ENCODE measurements around the gene KCNK5.

Gene KCNK5

DNA sequence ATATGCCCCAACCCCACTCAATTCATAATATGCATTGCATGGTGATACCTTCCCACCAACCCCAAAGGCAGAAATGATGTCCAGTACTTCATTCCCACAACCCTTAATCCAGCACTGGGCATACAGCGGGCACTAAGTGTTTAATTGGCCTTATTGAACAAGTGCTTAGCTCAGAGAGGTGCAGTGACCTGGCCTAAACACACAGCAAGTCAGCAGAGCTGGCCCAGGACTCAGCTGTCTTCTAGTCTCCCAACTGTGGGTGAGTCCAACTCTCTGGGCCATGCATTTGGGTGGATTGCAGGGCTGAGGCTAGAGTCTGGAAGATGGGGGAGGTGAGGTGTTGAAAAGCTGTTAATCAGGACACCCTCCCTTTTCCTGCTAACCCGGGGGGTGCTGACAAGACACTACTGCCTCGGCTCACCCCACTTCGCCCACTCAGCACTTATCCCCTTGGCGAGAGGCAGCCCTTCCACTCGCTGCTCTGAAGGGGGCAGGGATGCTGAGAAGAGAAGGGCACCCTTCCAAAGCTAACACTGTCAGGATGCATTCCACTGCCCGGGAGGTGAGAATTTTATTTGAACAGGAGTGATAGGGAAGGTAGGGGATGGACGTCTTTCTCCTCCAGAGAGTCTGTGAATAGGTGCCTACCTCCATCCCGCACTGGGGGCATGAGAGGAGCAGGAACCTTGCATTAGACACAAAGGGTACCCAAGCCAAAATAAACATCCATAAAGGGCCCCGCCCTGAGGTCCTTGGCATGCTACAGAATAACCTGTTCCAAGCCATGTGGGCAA is 14.2 kb downstream of the KCNK5 start:
- DNase-seq: no peak

DNA sequence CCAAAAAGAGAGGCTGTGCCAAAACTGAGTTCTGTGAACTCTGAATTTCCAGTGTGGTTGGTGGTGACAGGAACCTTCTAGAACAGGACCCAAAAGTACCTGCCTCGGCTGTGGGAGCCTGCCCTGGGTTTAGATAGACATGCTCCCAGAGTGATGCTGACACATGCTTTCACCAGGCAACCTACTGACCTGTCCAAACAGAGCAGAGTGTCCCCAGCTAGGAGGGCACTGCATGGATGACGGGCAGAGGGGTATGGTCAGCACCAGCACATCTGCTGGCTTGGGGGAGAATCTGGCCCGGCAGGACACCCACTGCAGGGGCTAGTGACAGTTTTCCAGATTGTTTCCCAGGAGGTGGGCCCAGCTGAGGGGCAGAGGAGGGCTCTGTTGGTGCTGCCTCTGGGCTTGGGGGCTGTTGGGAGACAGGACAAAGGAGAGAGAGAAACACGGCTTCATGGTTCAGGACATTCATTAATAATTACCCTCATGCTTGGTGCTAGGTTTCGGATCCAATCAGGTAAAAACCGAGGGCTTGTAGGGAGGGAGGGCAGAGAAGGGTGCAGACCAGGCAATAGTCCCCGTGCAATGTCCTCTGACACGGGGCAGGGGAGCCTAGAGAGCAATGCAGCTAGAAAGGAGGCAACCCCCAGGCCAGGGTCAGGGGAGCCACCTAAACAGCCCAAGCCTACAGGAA is 15.0 kb downstream of the KCNK5 start:
- no peak for DNase-seq

DNA sequence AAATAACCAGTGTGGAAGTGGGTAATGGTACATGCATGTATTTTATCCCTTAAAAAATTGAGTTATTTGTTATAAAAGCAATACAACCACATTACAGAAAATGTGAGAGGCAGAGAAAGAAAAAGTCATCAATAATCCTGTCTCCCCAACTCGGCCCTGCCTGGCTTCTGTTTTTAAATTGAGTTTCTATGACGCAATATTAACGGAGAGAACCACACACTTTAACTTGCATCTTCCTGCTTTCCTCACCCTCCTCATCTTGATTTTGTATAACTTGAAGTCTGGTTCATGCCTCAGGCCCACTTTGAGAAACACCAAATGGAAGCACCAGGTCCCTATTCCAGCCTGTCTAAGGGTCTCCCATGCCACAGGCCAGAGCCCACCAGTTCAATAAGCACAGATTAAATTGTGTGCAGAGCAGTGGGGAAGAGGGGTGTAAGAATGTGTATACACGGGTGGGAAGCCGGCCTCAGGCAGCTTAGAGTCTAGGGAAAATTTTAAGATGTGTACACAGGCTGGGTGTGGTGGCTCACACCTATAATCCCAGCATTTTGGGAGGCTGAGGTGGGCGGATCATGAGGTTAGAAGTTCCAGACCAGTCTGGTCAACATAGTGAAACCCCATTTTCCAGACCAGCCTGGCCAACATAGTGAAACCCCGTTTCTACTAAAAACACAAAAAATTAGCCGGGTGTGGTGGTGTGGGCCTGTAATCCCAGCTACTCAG is 15.9 kb downstream of the KCNK5 start:
- no peak for DNase-seq

DNA sequence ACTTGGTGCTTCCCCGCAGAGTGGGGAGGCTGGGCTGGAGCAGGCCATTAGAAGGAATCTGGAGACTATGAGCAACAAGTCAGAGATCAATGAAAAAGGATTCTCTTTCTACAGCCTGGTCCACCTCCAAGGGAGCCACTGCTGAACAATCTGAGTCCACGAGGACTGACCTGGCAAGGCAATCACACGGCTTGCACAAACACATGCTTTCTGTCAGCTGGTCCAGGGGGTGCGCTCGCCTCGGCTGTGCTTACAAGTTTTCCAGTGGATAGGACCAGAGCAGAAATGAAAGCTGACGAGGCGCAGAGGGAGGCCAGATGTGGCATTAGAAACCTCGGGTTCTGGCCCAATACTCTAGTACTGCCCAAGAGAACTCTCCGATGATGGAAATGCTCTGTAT is 18.1 kb downstream of the KCNK5 start:
- DNase-seq: no peak

DNA sequence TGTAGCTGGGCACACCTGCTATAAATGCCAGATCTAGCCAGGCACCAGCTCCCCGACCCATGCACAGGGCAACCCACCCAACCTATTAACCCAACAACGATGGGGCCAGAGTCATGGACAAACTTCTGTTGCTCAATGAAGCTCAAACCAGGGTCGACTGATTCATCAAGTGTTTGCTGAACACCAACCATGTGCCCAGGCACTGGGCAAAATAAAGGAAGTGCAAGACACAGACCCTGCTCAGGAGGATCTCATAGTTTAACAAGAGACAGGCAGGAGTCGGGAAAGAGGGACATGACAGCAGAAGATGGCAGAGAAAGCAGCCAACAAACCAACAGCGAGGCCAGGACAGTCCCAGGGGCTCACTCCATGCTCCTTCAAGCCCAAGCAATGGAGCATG is 18.8 kb downstream of the KCNK5 start:
- DNase-seq: no peak

DNA sequence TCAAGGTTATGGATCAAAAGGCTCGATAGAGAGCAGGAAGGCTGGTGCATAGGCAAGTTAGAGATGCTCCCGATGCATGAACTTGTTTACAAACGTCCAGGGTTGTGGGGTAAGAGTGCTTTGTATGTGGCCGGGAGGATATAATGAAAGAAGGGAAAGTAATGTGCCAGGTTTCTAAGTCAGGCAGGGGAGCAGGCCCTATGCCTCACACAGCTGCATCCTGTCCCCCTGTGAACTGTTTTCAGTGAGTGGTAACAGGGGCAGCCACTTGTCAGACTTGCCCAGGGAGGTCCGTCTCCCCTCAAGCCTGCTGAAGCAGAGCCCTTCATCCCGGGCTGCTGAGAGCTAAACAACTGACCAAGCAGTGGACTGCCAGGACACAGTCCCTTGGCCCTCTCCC is 19.4 kb downstream of the KCNK5 start:
- no peak for DNase-seq

DNA sequence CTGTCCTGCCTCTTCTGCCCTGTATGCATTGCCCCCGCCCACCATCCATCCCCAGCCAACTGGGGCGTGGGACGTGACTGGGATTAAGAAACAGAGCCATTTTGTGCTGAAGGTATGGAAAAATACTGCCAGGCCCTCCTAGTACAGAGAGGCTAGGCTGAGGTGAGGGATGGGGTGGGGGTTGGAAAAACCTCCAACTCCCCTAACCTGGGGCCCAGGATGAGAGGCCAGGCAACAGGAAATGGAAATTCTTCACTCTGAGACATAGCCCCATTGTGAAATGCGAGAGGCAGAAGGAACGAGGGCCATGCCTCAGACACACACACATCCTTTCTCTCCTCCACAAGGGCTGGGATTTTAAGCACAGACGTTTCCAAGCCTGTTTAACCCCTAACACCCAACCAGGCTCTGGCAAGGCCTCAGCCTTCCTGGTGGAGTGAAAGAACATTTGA is 19.9 kb downstream of the KCNK5 start:
- DNase-seq: no peak

DNA sequence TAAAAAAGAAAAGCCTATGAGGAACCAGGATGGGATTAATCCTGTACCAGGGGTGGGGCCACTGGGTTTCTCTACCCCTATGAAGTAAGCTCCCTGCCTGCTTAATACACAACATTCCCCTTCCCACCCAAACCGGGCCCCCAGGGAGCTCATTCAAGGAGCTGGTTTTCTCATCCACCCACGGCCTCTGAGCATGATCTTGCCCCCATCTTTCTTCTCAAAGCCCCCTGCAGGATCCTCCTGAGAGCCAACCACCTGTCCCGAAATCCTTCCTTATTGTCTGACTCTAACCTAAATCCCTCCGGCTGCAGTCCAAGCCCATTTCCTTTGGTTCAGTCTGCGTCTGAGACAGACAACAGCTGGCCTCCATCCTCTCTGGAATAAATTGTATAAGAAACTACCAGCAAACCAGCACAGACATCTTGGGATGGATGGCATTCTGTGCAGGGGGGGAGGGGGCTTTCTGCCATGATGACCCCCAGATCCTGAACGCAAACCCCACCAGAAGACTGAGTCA is 21.0 kb downstream of the KCNK5 start:
- no peak for DNase-seq

DNA sequence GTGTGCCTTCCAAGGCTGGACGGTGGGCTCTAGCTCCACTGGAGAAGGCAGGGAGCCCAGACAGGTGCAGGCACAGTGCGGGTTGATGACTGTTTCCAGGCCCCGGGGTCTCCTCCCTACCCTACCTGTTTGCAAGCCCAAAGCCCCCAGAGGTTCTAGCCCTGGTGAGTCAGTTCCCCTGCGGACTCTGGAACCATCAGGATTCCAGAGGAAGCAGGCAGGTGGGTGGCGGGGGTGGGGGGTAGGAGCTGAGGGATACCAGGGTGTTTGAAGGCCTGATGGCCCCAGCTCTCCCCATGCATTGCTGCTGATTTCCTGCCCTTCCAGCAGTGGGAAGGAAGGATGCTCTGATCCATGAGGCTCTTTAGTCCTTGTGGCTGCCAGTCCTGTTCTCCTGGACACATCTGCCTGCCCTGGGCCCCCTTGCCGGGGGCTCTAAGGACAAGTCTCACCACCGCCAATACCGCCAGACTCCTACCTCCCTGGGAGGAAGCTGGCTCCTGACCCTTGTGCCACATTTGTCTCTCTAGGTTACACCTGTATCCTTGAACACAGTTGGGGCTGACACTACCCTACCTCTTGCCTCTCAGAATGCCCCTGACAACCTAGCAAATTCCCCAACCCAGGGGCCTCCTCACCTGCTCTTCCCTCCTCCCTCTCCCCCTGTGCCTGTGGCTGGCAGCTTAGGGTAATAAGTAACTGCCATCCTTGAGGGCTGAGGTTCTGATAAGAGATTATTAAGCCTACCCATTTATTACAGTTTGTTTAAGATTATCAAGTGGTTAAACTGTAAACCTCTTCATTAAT is 21.7 kb downstream of the KCNK5 start:
- no peak for DNase-seq

DNA sequence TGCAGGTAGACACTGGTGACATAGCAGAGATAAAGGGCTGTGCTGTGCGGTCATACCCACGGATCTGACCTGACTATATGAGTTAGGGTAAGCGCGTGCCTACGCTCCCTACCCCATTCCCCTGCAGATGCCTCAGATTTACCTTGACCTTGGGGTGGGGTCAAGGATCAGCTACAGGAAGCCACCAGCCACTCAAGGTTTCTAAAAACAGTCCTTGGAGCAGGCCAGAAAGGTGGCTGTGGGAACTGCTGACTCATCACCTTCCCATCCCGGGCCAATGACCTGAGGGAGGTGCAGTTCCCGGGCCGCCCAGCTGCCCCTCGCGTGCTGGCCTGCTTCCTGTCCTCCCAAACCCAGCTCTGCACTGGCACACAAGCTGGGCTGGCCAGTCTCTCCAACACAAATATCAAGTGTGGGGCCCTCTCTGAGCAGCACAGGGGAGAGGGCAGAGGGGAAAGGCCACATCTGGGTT is 23.0 kb downstream of the KCNK5 start:
- no peak for DNase-seq

DNA sequence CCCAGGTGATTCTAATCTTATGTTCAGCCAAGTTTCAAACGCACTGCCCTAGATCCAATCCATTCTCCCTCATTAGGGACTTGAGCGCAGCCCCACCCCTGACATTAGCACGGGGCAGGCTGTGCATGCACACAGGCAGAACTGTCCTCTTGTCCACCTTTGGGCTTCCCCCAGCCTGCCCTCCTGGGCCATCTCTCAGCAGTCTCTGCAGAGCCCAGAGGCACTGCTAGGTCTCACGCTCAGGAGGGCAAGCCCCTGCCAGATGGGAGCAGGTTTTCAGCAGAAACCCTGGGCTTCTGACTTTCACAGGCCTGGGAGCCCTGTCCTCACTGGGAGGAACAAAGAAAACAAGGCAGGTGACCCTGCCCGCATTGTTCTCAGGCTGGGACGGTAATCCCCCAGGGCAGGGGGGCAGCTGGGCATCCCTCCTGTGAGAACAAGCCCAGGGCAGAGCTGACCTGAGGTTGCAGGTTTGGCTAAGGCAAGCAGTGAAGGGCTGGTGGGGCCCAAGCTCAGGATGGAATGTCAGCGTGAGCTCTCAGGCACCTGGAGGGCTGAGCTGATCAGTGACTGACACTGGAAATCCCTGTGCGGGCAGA is 24.5 kb downstream of the KCNK5 start:
- DNase-seq: no peak

DNA sequence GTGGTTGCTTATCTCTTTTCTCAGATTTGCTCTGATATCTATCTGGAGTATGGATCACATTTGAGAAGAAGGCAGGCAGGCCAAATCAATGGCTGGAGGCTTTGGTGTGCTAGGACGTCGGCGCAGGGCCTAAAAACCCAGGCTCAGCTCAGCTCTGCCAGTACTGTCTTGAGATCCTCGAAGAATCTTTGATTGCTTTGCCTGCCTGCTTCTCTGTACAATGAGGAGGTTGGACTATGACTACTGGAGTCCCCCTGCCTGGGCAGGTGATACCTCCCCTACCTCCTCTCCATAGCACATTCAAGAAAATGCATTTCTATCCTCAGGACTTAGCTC is 25.1 kb downstream of the KCNK5 start:
- DNase-seq: no peak

DNA sequence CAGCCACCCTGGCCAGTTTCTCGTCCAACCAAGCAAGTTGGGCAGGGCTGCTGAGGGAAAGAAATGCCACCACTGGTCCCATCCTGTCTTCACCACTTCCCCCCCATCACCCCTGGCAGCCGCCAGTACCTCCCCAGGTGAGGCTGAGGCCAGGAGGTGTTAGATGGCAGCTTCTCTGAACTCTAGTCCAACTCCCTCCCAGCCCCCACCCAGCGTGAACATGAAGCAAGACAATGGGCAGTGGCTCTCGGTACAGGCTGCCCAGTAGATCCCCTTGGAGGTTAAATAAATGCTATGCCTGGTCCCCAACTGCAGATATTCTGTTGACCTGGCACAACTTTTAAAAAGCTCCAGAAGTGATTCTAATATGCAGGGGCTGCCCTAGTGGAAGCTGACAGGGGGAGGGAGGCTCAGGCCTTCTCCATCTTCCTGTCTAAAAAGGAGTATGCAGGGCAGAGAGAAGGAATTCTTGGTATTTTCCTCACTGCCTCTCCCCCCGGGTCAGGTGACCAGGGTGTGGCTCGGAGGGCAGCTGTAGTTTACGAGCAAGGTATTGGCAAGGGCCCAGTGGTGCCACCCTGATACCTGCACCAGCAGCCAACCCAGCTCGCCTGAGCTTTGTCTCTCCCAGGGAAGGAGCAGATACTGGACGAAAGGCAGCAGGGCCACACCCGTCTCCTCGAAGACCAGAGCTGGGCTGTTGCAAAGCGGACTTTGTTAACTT is 25.7 kb downstream of the KCNK5 start:
- DNase-seq: no peak

DNA sequence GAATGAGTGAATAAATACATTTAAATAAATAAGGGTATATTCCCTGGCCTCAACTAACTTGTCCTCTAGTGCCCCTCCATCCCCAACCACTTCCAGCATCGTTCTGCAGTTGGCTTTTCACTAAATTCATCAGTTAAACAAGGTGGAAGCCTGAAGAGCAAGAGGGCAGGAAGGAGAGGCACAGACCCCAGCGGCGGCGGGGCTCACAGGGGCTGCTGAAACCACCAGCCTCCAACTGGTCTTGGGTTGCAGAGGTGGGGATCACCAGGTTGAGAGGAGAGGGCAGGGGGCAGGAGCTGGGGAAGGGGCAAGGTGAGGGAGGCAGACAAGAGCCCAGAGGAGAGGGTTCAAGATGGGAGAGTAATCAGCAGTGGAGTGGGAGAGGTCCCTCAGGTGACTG is 27.1 kb downstream of the KCNK5 start:
- DNase-seq: no peak

DNA sequence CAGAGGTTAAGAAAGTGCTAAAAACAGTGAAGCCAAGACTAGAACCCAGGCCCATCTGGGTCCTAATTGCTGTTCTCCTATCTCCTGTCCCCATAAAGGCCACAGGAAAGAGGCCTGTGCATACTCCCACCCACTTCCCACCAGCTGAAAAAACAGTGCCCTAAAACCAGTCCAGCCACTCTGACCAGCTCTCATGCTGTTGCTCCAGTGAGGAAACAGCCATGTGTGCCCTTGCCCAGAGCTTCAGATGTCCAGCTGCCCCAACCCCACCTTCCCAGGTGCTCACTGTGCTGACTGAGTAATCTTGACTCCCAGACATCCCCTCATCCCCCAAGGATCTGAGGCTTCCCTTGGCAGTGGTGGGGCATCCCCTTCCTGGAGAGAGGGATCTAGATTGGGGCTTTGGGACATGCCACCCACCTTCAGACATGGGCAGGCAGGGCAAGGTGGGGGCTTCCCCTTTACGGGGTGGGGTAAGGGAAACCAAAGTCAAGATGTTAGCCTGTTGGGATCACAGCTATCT is 28.7 kb downstream of the KCNK5 start:
- no peak for DNase-seq

DNA sequence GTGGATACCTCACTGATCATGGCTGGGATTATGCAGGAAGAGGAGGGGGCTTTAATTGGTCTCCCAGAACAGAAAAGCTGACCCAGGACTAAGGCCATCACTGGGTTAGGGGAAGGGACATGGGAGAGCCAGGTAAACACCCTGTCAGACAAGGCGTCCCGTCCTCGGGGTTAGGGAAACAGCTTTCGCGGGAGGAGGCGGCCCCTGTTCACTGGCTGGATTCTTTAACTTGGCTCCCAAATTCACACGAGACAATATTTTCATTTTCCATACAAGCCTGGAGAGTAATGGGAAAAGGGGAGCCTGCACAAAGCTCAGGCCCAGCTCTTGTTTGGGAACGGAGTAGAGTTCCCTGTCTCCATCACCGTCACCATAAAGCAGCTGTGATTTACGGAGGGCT is 29.3 kb downstream of the KCNK5 start:
- DNase-seq: no peak

DNA sequence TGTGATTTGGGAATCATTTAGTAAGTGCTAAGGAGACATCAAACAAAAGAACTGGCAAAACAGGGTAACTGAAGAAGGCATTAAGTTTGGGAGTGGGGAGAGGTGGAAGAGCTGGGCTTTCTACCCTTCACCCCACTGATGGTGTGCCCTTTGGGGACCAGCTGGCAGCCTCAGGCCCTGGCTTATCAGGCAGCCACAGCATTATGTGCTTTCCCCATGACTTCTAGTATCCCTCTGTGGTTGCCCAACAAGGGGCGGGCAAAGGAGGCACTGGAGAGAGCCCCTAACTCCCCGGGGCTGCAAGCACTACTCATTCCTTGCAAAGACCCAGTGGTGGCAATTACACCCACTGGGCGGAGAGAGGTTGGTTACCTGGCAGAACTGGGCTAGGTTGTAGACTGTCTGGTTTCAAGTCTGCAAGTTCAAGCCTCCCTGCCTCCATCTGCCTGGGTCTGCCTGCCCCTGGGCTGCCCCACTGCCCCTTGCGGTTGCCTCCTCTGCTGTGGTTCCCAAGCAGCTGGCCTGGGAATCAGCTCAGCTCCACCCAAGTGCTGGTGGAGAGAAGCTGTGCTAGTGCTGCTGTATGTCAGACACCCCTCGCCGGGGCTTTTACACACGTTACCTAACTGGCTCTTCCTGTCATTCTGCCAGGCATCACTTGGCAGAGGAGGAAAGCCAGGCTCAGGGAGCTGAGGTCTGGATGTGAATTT is 29.9 kb downstream of the KCNK5 start:
- DNase-seq: no peak

DNA sequence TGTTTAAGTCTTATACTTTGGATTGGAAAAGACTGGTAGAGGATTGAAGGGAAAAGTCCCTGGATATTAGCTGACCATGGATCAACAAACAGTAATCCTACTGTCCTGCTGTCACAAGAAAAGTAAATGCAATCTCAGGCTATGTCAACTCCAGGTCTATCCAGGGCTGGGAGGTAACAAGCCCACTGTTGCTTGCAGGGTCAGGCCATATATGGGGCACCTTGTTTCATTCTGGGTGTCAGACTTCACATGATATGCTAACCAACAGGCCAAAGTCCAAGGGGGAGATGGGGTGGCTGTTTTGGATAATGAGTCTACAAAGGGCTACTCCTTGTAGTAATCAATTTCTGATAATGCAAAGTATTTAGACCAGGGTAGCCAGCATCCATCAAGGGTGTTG is 30.7 kb downstream of the KCNK5 start:
- no peak for DNase-seq

DNA sequence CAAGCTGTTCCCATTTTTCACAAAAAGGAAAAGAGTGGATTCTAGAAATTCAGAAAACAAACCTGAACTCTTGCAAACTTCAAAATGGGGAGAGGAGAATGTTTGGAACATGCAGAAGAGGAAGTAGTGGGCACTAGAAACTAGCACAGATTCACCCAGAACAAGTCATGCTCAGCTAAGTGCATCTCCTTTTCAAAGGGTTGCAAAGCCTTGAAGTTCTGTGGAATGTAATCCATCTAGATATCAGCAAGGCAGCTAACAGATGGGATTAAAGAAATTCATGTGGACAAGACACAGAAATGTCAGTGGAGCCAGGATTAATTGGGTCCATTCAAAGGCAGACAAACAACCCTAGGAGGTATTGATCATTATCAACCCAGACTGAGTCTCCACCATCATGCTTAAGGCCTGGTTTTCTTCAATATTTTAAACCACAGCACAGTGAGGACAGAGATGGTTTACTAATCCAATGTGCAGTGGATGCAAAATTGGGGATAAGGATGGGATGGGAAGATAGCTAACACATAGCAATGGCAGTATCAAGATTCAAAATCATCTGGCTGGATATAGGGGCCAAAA is 31.3 kb downstream of the KCNK5 start:
- no peak for DNase-seq

DNA sequence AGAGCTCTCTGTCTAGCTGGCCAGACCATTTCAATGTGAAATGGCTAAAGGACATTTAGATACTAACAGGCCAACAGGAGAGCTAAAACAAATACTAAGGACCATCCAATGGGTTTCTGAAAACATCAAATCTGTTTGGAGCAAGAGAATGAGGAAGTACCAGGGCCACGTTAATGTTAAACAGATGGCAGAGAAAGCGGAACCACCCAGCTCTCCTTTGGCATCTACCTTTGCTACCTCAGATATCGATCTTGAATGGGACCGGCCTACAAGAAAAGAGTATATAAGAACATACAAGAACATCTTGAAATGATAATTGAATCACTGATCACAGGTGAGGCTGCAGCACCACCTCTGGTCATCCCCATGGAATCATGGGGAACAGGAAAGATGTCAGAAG is 31.8 kb downstream of the KCNK5 start:
- DNase-seq: no peak

Measured in NCI-H1436 treated with DMSO at 0.1 percent for 48 hours (cell line).